ENCODE results near the gene CPNE2. TPM values are rescaled to one million over a fixed set of nuclear protein-coding genes. Genes with fewer than 3 reads are reported as not detected.

CPNE2 gene
- total and polyA plus RNA-seq, 4 donors = 6.8 to 14.6 (median 11.0) TPM

- Histone ChIP-seq H3K27me3 (ENCODE audit: control insufficient read depth in 4 of 4, insufficient read depth in 4 of 4, low read length in 3 of 4) (no peaks in the 10 kb centered on the region), H3K4me1 (ENCODE audit: control insufficient read depth in 4 of 4, insufficient read depth in 4 of 4, low read length in 3 of 4) (peaks cover 9 to 38% (median 14%) of the 10 kb centered on the region in 4 donors), H3K27ac (ENCODE audit: low read depth in 1 of 2, low read length in 2 of 2) (no peak overlapping the region), H3K9me3 (ENCODE audit: control insufficient read depth in 4 of 4, low read length in 3 of 4) (no peaks in the 10 kb centered on the region), H3K9ac (ENCODE audit: low read depth in 1 of 2, low read length in 2 of 2) (no peak overlapping the region), H3K36me3 (ENCODE audit: control insufficient read depth in 4 of 4, insufficient read depth in 3 of 4, low read depth in 1 of 4, low read length in 3 of 4) (no peaks in the 10 kb centered on the region), H3K4me3 (ENCODE audit: low read depth in 1 of 3, low read length in 3 of 3) (no peak overlapping the region)
- no peak for TF ChIP-seq TAF1 (conservative IDR thresholded peaks at IDR 0.05)
- over 99% methylated on average over 2 of the region's 2 CpGs for WGBS
- DNase-seq (ENCODE audit: low spot score) = no peak
Measured at GRCh38 chr16:57190136-57190535, 97.8 kb downstream of the CPNE2 start.

- Histone ChIP-seq H3K36me3 (ENCODE audit: control insufficient read depth in 4 of 4, insufficient read depth in 3 of 4, low read depth in 1 of 4, low read length in 3 of 4) (no peaks in the 10 kb centered on the region), H3K4me3 (ENCODE audit: low read depth in 1 of 3, low read length in 3 of 3) (no peak overlapping the region), H3K9me3 (ENCODE audit: control insufficient read depth in 4 of 4, low read length in 3 of 4) (no peaks in the 10 kb centered on the region), H3K4me1 (ENCODE audit: control insufficient read depth in 4 of 4, insufficient read depth in 4 of 4, low read length in 3 of 4) (peaks cover 11 to 37% (median 12%) of the 10 kb centered on the region in 4 donors), H3K27ac (ENCODE audit: low read depth in 1 of 2, low read length in 2 of 2) (no peak overlapping the region), H3K27me3 (ENCODE audit: control insufficient read depth in 4 of 4, insufficient read depth in 4 of 4, low read length in 3 of 4) (no peaks in the 10 kb centered on the region), H3K9ac (ENCODE audit: low read depth in 1 of 2, low read length in 2 of 2) (no peak overlapping the region)
- no peak for DNase-seq (ENCODE audit: low spot score)
- WGBS = 68% methylated on average over 3 of the region's 3 CpGs
- TF ChIP-seq ATF3 (IDR thresholded peaks at IDR 0.05) (no peak), TAF1 (conservative IDR thresholded peaks at IDR 0.05) (no peak), RXRA (IDR thresholded peaks at IDR 0.05) (no peak), YY1 (IDR thresholded peaks at IDR 0.05) (no peak), EGR1 (IDR thresholded peaks at IDR 0.05; ENCODE audit: low read depth in 2 of 2) (no peak), FOXA1 (IDR thresholded peaks at IDR 0.05) (no peak), MAX (IDR thresholded peaks at IDR 0.05) (no peak), SP1 (IDR thresholded peaks at IDR 0.05) (no peak), JUND (IDR thresholded peaks at IDR 0.05) (no peak), HNF4A (conservative IDR thresholded peaks at IDR 0.05) (no peak), FOXA2 (IDR thresholded peaks at IDR 0.05) (no peak), ZBTB33 (IDR thresholded peaks at IDR 0.05) (no peak), HNF4G (IDR thresholded peaks at IDR 0.05) (no peak)
Measured at GRCh38 chr16:57191056-57191571, 98.7 kb downstream of the CPNE2 start.

- Histone ChIP-seq H3K9ac (ENCODE audit: low read depth in 1 of 2, low read length in 2 of 2) (no peak overlapping the region), H3K27me3 (ENCODE audit: control insufficient read depth in 4 of 4, insufficient read depth in 4 of 4, low read length in 3 of 4) (no peaks in the 10 kb centered on the region), H3K9me3 (ENCODE audit: control insufficient read depth in 4 of 4, low read length in 3 of 4) (no peaks in the 10 kb centered on the region), H3K27ac (ENCODE audit: low read depth in 1 of 2, low read length in 2 of 2) (no peak overlapping the region), H3K4me1 (ENCODE audit: control insufficient read depth in 4 of 4, insufficient read depth in 4 of 4, low read length in 3 of 4) (peaks cover 13 to 38% (median 15%) of the 10 kb centered on the region in 4 donors), H3K4me3 (ENCODE audit: low read depth in 1 of 3, low read length in 3 of 3) (no peak overlapping the region), H3K36me3 (ENCODE audit: control insufficient read depth in 4 of 4, insufficient read depth in 3 of 4, low read depth in 1 of 4, low read length in 3 of 4) (no peaks in the 10 kb centered on the region)
- no peak for TF ChIP-seq TAF1 (conservative IDR thresholded peaks at IDR 0.05)
- TF ChIP-seq RXRA (IDR thresholded peaks at IDR 0.05) = no peak
- TF ChIP-seq FOXA2 (IDR thresholded peaks at IDR 0.05) = no peak
- DNase-seq (ENCODE audit: low spot score) = no peak
- WGBS = 94% methylated on average over 3 of the region's 3 CpGs
Measured at GRCh38 chr16:57192146-57192545, 99.8 kb downstream of the CPNE2 start.
